ENCODE results near the gene KRTDAP.

GRCh38 chr19:35478794-35479677 is 11.2 kb downstream of the KRTDAP start:
- TF ChIP-seq EZH2 (IDR thresholded peaks at IDR 0.05), result no peak
- TF ChIP-seq POLR2AphosphoS5 (IDR thresholded peaks at IDR 0.05; ENCODE audit: borderline replicate concordance, low read depth, low read length), result no peak

All from SK-N-MC (cell line).